Sigmoid colon (tissue), 7 donors: Measurements from ENCODE around the gene OR10R2. TPM values are rescaled to one million over a fixed set of nuclear protein-coding genes. Genes with fewer than 3 reads are reported as not detected.

Source experiments
- DNase-seq: peaks from one replicate; pipeline ENCODE4 v3.0.0-alpha.2; 2019
- H3K27ac ChIP-seq, 4 donors: fragments of 200-600 bp; sonication (generic); one replicate each; pipeline ENCODE4 v1.5.1; 2016 to 2019; ENCODE audit warnings: mild to moderate bottlenecking in 1 of 4
- H3K27me3 ChIP-seq, 3 donors: fragments of 200-600 bp; sonication (generic); one replicate each; pipeline ENCODE4 v1.5.1; 2019; ENCODE audit warnings: mild to moderate bottlenecking in 1 of 3
- H3K36me3 ChIP-seq, 4 donors: fragments of 200-600 bp; sonication (generic); one replicate each; pipeline ENCODE4 v1.5.1; 2016 to 2019
- H3K4me1 ChIP-seq, 4 donors: fragments of 200-600 bp; sonication (generic); one replicate each; pipeline ENCODE4 v1.5.1; 2017 to 2019
- H3K4me3 ChIP-seq, 4 donors: fragments of 200-600 bp; sonication (generic); one replicate each; pipeline ENCODE4 v1.5.1; 2017 to 2019; ENCODE audit warnings: mild to moderate bottlenecking in 2 of 4, moderate library complexity in 1 of 4
- H3K9me3 ChIP-seq, 4 donors: fragments of 200-600 bp in 3 of 4; sonication (generic) in 3 of 4; one replicate each; pipeline versions ENCODE4 v1.5.1 to v1.6.1; 2013 to 2019
- EP300 ChIP-seq, 4 donors: sonication (generic); formaldehyde crosslinking; IDR thresholded peaks; one replicate each; pipeline ENCODE4 v1.6.1; 2017; ENCODE audit warnings: antibody characterized with exemption in 4 of 4
- POLR2A ChIP-seq, 2 donors: fragments of 450-650 bp; IDR thresholded peaks; one replicate each; pipeline ENCODE4 v1.6.1; 2016; ENCODE audit warnings: antibody characterized with exemption in 2 of 2, mild to moderate bottlenecking in 2 of 2, moderate library complexity in 2 of 2
- POLR2AphosphoS5 ChIP-seq, 4 donors: sonication (generic); formaldehyde crosslinking; IDR thresholded peaks; one replicate each; pipeline ENCODE4 v1.6.1; 2017; ENCODE audit warnings: antibody characterized with exemption in 4 of 4
- WGBS, 2 donors: extraction: QIAGEN DNeasy Blood & Tissue Kit; methylation state at CpG; one replicate each; pipeline ENCODE4 v1.1.7; 2013; 5-methylcytosine and 5-hydroxymethylcytosine counted together
- intact Hi-C: fragments of 100-400 bp; cut with DNase I; formaldehyde crosslinking; loops from one replicate; pipeline ENCODE4 v1.15.1; 2023
- polyA plus RNA-seq, 3 donors: library from polyadenylated mRNA; stranded (reverse); fragments of 200-250 nt; gene quantifications; one replicate each; pipeline ENCODE4 v1.2.3, GENCODE V29; 2013
- total RNA-seq, 4 donors: library from RNA; depleted of rRNA; stranded (reverse); fragments of >200 nt; gene quantifications; one replicate each; pipeline ENCODE4 v1.1.0, GENCODE V29; 2016
- TF ChIP-seq, protein P1 (sequence below), 4 experiments: fragments of 450-650 bp in 3 of 4; fragments of 200-600 bp in 1 of 4; IDR thresholded peaks; one replicate each; pipeline ENCODE4 v1.5.1; 2016 to 2019; ENCODE audit warnings: antibody characterized with exemption in 4 of 4, mild to moderate bottlenecking in 3 of 4, moderate library complexity in 2 of 4
- donor health status: healthy with polysubstance abuse.
- donor health status: Bipolar disorder and iron deficiency.
- donor health status: healthy.

OR10R2 gene
- total and polyA plus RNA-seq, 7 donors = not detected

DNA sequence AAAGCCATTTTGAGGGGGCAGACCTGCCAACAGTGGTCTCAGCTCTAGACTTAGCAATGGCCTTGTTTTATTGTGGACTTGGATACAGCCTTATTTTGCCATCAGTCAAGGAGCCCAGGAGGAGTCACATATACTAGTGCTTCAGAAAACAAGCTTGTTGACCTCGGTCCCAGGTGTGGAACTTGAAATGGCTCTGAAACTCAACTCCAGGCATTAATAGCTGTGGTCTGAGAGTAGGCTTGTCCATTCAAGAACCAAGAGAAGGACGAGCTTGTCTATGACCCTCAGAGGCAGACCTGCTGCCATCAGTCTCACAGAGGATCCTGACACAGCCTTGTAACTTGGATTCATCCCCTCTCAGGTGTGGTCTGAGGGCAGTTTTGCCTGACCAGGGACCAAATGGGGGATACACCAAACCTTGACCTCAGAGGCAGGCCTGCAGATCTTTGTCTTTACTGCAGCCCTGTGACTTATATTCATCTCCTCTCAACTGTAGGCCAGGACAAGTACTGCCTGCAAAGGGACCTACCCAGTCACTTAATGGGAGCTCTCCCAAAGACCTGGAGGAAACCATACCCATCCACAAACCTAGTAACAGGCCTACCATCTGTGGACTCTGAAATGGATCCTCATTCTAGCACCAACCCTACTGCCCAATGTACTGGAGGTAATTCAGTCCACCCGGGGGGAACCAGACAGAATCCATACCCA lies 49.1 kb downstream of the OR10R2 start:
- no peak overlapping the region for H3K27ac ChIP-seq
- H3K4me1 ChIP-seq = no peaks in the 10 kb centered on the region
- 71 to 85% methylated on average over 3 of the region's 3 CpGs for WGBS, 2 donors
- peaks cover 0 to 2% (median 0%) of the 10 kb centered on the region in 4 donors for H3K9me3 ChIP-seq
- intact Hi-C loops = no loop called here
- no peak for DNase-seq
- no peaks in the 10 kb centered on the region for H3K36me3 ChIP-seq
- no peaks in the 10 kb centered on the region for H3K27me3 ChIP-seq
- no peak overlapping the region for H3K4me3 ChIP-seq
- TF ChIP-seq EP300 (IDR thresholded peaks at IDR 0.05) = no peak
- TF ChIP-seq POLR2AphosphoS5 (IDR thresholded peaks at IDR 0.05) = no peak
- TF ChIP-seq, protein P1, sequence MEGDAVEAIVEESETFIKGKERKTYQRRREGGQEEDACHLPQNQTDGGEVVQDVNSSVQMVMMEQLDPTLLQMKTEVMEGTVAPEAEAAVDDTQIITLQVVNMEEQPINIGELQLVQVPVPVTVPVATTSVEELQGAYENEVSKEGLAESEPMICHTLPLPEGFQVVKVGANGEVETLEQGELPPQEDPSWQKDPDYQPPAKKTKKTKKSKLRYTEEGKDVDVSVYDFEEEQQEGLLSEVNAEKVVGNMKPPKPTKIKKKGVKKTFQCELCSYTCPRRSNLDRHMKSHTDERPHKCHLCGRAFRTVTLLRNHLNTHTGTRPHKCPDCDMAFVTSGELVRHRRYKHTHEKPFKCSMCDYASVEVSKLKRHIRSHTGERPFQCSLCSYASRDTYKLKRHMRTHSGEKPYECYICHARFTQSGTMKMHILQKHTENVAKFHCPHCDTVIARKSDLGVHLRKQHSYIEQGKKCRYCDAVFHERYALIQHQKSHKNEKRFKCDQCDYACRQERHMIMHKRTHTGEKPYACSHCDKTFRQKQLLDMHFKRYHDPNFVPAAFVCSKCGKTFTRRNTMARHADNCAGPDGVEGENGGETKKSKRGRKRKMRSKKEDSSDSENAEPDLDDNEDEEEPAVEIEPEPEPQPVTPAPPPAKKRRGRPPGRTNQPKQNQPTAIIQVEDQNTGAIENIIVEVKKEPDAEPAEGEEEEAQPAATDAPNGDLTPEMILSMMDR (IDR thresholded peaks at IDR 0.05) = no peak

DNA sequence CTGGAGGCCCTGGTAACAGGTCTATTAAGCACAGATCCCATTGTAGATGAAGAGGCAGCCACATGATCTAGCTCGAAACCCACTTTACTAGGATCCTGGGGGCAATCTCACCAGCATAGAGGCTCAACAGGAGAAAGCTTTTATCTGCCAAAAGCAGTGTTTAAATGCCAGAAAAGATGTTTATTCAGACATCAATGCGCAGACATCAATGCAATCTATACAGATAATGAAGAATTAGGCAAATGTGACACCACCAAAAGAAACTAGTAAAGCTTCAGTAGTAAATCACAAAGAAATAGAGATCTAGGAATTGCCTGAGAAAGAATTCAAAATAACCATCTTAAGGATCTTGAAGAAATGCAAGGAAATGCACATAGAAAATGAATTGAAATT lies 49.6 kb downstream of the OR10R2 start:
- no peaks in the 10 kb centered on the region for H3K4me1 ChIP-seq
- intact Hi-C loops = no loop called here
- WGBS, 2 donors = 61 to 85% methylated on average over 2 of the region's 2 CpGs
- TF ChIP-seq EP300 (IDR thresholded peaks at IDR 0.05) (no peak), POLR2AphosphoS5 (IDR thresholded peaks at IDR 0.05) (no peak), POLR2A (IDR thresholded peaks at IDR 0.05) (no peak)
- TF ChIP-seq, protein P1 (IDR thresholded peaks at IDR 0.05) = no peak
- H3K27ac ChIP-seq = no peak overlapping the region
- no peak overlapping the region for H3K4me3 ChIP-seq
- H3K9me3 ChIP-seq = peaks cover 0 to 2% (median 0%) of the 10 kb centered on the region in 4 donors
- H3K36me3 ChIP-seq = no peaks in the 10 kb centered on the region
- no peaks in the 10 kb centered on the region for H3K27me3 ChIP-seq
- DNase-seq = no peak

DNA sequence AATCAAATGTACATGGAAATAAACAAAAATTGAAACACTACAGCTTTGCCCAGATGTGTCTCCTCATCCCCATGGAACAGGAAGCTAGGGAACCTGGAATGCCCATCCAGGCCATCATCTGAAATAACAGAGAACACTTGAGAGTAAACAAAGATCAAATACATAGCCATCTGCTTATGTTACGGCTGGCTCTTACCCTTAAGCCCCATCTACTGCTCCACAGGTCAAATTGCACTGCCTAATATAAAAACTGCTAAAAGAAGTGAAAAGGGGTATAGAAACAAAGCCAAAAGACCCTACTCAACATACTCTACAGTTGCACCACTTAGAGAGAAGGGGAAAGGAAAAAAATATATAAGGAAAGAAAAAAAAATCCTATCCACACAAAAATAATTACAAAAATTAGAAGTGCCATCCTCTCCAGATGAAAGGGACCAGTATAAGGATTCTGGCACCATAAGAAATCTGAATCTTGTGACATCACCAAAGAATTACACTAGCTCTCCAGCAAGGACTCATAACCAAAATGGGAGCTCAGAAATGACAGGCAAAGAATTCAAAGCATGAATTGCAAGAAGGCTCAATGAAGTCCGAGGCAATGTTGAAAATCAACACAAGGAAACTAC lies 55.3 kb downstream of the OR10R2 start:
- WGBS, 2 donors = 0 to 42% methylated on average over 2 of the region's 2 CpGs
- no peaks in the 10 kb centered on the region for H3K27me3 ChIP-seq
- DNase-seq = no peak
- H3K27ac ChIP-seq = no peak overlapping the region
- H3K9me3 ChIP-seq = peaks cover 0 to 5% (median under 1%) of the 10 kb centered on the region in 4 donors
- H3K4me3 ChIP-seq = no peak overlapping the region
- TF ChIP-seq EP300 (IDR thresholded peaks at IDR 0.05) = no peak
- TF ChIP-seq, protein P1 (IDR thresholded peaks at IDR 0.05) = no peak
- TF ChIP-seq POLR2A (IDR thresholded peaks at IDR 0.05) = no peak
- TF ChIP-seq POLR2AphosphoS5 (IDR thresholded peaks at IDR 0.05) = no peak
- H3K36me3 ChIP-seq = no peaks in the 10 kb centered on the region
- no peaks in the 10 kb centered on the region for H3K4me1 ChIP-seq
- intact Hi-C loops = no loop called here

Other genes with a start within 250 kb of the OR10R2 start
- gene CD1A, start 217.8 kb upstream of the OR10R2 start, total RNA-seq = not detected
- under 1 TPM in 1 of 3 donors, not detected in 2; 0.90 TPM for gene CD1A, start 217.8 kb upstream of the OR10R2 start, polyA plus RNA-seq
- gene CD1C, start 182.3 kb upstream of the OR10R2 start, total RNA-seq = 1 to 10 TPM in 2 of 4 donors, under 1 TPM in 1, not detected in 1; 0.99 to 4.3 (median 1.1) TPM
- 1 to 10 TPM in 2 of 3 donors, not detected in 1; 1.2 to 9.9 TPM for gene CD1C, start 182.3 kb upstream of the OR10R2 start, polyA plus RNA-seq
- not detected for gene CD1B, start 140.7 kb upstream of the OR10R2 start, total RNA-seq
- gene CD1B, start 140.7 kb upstream of the OR10R2 start, polyA plus RNA-seq = under 1 TPM in 1 of 3 donors, not detected in 2; 0.12 TPM
- gene CD1E, start 118.3 kb upstream of the OR10R2 start, total RNA-seq = 1 to 10 TPM in 1 of 4 donors, under 1 TPM in 1, not detected in 2; 0.71 to 2.3 TPM
- gene CD1E, start 118.3 kb upstream of the OR10R2 start, polyA plus RNA-seq = under 1 TPM in 1 of 3 donors, not detected in 2; 0.50 TPM
- not detected for gene OR10T2, start 72.8 kb upstream of the OR10R2 start, total RNA-seq
- not detected for gene OR10T2, start 72.8 kb upstream of the OR10R2 start, polyA plus RNA-seq
- gene OR10K2, start 46.0 kb upstream of the OR10R2 start, total RNA-seq = not detected
- gene OR10K2, start 46.0 kb upstream of the OR10R2 start, polyA plus RNA-seq = not detected
- not detected for gene OR10K1, start 10.4 kb upstream of the OR10R2 start, total RNA-seq
- not detected for gene OR10K1, start 10.4 kb upstream of the OR10R2 start, polyA plus RNA-seq
- gene OR6Y1, start 82.2 kb downstream of the OR10R2 start, total RNA-seq = not detected
- gene OR6Y1, start 82.2 kb downstream of the OR10R2 start, polyA plus RNA-seq = not detected
- not detected for gene OR6P1, start 98.4 kb downstream of the OR10R2 start, total RNA-seq
- gene OR6P1, start 98.4 kb downstream of the OR10R2 start, polyA plus RNA-seq = not detected
- not detected for gene OR10X1, start 107.7 kb downstream of the OR10R2 start, total RNA-seq
- gene OR10X1, start 107.7 kb downstream of the OR10R2 start, polyA plus RNA-seq = not detected
- gene OR10Z1, start 133.0 kb downstream of the OR10R2 start, total RNA-seq = not detected
- gene OR10Z1, start 133.0 kb downstream of the OR10R2 start, polyA plus RNA-seq = not detected
- under 1 TPM in 1 of 4 donors, not detected in 3; 0.14 TPM for gene SPTA1, start 214.5 kb downstream of the OR10R2 start, total RNA-seq
- under 1 TPM in 1 of 3 donors, not detected in 2; 0.03 TPM for gene SPTA1, start 214.5 kb downstream of the OR10R2 start, polyA plus RNA-seq
- gene OR6K2, start 228.4 kb downstream of the OR10R2 start, total RNA-seq = not detected
- gene OR6K2, start 228.4 kb downstream of the OR10R2 start, polyA plus RNA-seq = not detected
- not detected for gene OR6K3, start 248.5 kb downstream of the OR10R2 start, total RNA-seq
- not detected for gene OR6K3, start 248.5 kb downstream of the OR10R2 start, polyA plus RNA-seq